Immature natural killer cell (primary cell): ENCODE results near the gene FAM171A1. TPM values are rescaled to one million over a fixed set of nuclear protein-coding genes. Genes with fewer than 3 reads are reported as not detected.
A peak's percentile ranks its signal among the peaks of the same experiment; 100 is the strongest.
"Not testable (repeated sequence)": the region's sequence is repeated elsewhere in the genome, so short reads cannot be mapped to it uniquely, and the experiment has no call there.

Experiments used
- DNase-seq, 3 donors: peaks; one replicate each; pipeline ENCODE4 v3.0.0; 2022; ENCODE audit warnings: mixed read lengths in 1 of 3
- H3K27ac Mint-ChIP-seq, 6 donors: one replicate each; pipeline ENCODE4 v1.8.0; 2020; ENCODE audit warnings: mixed read lengths in 6 of 6, mild to moderate bottlenecking in 5 of 6, inconsistent platforms in 4 of 6, moderate library complexity in 3 of 6
- H3K27me3 Mint-ChIP-seq, 3 donors: one replicate each; pipeline ENCODE4 v1.8.0; 2020 to 2021; ENCODE audit warnings: low read depth in 3 of 3, mild to moderate bottlenecking in 3 of 3, mixed read lengths in 3 of 3, moderate library complexity in 3 of 3, inconsistent platforms in 1 of 3
- H3K36me3 Mint-ChIP-seq, 3 donors: one replicate each; pipeline ENCODE4 v1.8.0; 2020; ENCODE audit warnings: mixed read lengths in 3 of 3, inconsistent platforms in 2 of 3, mild to moderate bottlenecking in 2 of 3
- H3K4me1 Mint-ChIP-seq, 2 donors: one replicate each; pipeline ENCODE4 v1.8.0; 2020; ENCODE audit warnings: inconsistent platforms in 2 of 2, mild to moderate bottlenecking in 2 of 2, mixed read lengths in 2 of 2, moderate library complexity in 1 of 2
- H3K4me3 Mint-ChIP-seq, 5 donors: one replicate each; pipeline ENCODE4 v1.8.0; 2020; ENCODE audit warnings: mild to moderate bottlenecking in 5 of 5, mixed read lengths in 5 of 5, inconsistent platforms in 3 of 5, moderate library complexity in 3 of 5
- H3K9me3 Mint-ChIP-seq, 6 donors: one replicate each; pipeline ENCODE4 v1.8.0; 2020; ENCODE audit warnings: mild to moderate bottlenecking in 6 of 6, mixed read lengths in 6 of 6, inconsistent platforms in 4 of 6, moderate library complexity in 3 of 6
- polyA plus RNA-seq, 3 donors: library from polyadenylated mRNA; unstranded; fragments of 300-500 nt; fragmentation: Illumina TruSeq; gene quantifications; one replicate each; pipeline ENCODE4 v1.2.3, GENCODE V29; 2021

FAM171A1 gene
- 1 to 10 TPM in 2 of 3 donors, under 1 TPM in 1; 0.62 to 2.4 (median 1.1) TPM for polyA plus RNA-seq

DNA sequence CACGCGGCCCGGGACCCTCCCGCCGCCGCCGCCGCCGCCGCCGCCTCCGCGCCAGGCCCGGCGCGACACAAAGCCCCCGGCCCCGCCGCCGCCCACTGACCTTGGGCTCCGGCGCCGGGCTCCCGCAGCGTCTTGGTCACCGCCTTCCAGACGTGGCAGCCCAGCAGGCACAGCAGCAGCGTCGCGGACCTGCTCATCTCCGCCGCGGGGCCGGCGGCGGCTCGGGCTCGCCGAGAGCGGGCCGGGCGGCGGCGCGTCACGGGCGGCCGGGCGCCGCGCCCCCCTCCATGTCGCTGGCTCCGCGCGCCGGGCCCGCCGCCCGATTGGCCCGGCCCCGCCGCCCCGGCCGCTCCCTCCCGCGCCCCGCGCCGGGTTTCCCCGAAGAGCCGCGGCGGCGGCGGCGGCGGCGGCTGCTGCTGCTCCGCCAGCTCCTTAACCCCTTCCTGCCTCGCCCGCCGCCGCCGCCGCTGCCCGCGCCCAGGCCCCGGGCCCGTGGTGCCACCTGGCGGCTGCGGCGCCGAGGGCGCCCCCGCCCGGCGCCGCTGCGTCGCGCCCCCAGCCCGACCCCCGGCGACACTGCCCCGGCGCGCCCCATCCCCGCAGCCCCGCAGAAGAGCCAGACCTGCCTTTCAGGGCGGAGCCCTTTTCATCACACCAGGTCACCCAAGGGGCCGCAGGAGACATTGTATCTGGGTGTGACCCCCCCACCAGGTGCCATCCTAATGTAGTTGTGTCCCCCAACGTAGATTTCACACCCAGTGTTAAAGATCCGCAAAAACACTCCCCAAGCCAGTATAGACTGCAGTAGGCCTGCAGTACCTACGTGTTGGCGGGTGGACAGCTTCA lies at the start of gene FAM171A1:
Gene FAM171A1 (minus strand): TSS at position 434 of the 846 bp plus-strand sequence. CDS start 237 bp downstream, at position 197.
- Mint-ChIP-seq H3K9me3 (peaks cover 0 to 1% (median 0%) of the 10 kb centered on the region in 6 donors), H3K27me3 (peaks cover 10 to 24% (median 15%) of the 10 kb centered on the region in 3 donors), H3K27ac (peak within 1 kb of the TSS in 1 of 6 donors; percentile 50), H3K4me3 (peak within 1 kb of the TSS; percentile 54 to 79 (median 67)), H3K36me3 (no peaks in the 10 kb centered on the region), H3K4me1 (peaks cover 0 to 5% of the 10 kb centered on the region in 2 donors)
- peak in 2 of 3 donors; percentile 12 to 15 for DNase-seq

DNA sequence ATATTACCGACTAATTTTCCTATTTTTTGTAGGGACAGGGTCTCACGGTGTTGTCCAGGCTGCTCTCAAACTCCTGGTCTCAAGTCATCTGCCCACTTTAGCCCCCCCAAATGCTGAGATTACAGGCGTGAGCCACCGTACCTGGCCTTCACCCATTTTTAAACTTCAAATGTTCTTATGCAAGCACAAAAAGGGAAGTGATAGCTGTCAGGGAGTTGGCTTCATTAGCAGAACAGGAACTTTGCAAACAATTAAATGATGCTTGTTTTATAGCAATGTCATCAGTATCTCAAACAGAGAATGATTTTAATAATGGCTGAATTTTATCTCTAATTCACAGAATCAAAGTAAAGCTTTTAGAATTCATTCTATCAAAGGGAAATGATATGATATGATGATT lies 49.8 kb upstream of the FAM171A1 start:
- H3K4me1 Mint-ChIP-seq: no peaks in the 10 kb centered on the region
- H3K27ac Mint-ChIP-seq: no peak overlapping the region
- peaks cover 9 to 11% (median 9%) of the 10 kb centered on the region in 3 donors for H3K27me3 Mint-ChIP-seq
- no peak for DNase-seq
- no peak overlapping the region for H3K4me3 Mint-ChIP-seq
- no peaks in the 10 kb centered on the region for H3K36me3 Mint-ChIP-seq
- no peaks in the 10 kb centered on the region for H3K9me3 Mint-ChIP-seq

DNA sequence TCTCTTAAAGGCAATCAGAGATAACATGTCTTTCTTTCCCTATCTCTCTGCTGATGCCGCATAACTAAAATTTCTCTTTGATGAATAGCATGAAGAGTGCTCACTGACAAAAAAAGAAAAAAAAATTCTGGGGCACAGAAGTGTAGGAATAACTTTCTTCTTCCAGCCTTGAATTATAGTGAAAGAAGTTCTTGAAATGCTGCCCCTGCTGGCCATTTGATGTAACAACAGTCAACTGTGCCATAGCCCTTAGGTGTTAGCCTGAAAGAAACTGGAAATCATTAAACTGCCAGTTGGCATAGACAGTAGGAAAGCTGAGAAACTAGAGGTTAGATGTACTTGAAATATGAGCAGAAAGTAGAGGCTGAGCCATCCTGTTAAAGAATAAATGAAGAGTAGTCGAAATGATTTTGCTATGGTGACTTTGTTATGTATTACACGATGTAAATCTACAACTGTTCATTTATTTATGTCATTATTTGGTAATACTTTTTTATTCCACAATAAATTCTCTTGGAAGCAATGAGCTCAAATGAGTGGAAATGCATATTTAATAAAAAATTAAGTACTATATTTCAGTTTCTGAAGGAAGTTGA lies 48.3 kb upstream of the FAM171A1 start:
- no peak overlapping the region for H3K4me3 Mint-ChIP-seq
- H3K9me3 Mint-ChIP-seq: no peaks in the 10 kb centered on the region
- H3K4me1 Mint-ChIP-seq: no peaks in the 10 kb centered on the region
- H3K27me3 Mint-ChIP-seq: peaks cover 5 to 11% (median 6%) of the 10 kb centered on the region in 3 donors
- no peak overlapping the region for H3K27ac Mint-ChIP-seq
- peak in 2 of 3 donors; percentile 20 to 22 for DNase-seq
- no peaks in the 10 kb centered on the region for H3K36me3 Mint-ChIP-seq

DNA sequence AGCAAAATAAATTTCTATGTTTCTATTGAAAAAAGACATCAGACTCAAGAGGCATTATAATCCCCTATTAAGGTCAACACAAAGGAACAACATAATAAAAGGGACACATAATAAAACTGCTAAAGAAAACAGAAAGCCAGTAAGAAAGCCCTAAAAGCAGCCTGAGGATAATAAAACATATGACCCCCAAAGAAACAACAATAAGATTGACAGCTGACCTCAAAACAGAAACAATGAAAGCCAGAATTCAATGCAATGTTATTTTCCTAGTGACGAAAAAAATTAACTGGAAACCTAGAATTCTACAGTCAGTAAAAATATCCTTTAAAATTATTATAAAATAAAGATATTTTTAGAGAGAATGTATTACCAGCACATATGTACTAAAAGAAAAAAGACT lies 44.9 kb upstream of the FAM171A1 start:
- Mint-ChIP-seq H3K4me1 (no peaks in the 10 kb centered on the region), H3K36me3 (no peaks in the 10 kb centered on the region), H3K9me3 (no peaks in the 10 kb centered on the region), H3K4me3 (no peak overlapping the region), H3K27me3 (peaks cover 0 to 11% (median 3%) of the 10 kb centered on the region in 3 donors), H3K27ac (no peak overlapping the region)
- DNase-seq: no peak

DNA sequence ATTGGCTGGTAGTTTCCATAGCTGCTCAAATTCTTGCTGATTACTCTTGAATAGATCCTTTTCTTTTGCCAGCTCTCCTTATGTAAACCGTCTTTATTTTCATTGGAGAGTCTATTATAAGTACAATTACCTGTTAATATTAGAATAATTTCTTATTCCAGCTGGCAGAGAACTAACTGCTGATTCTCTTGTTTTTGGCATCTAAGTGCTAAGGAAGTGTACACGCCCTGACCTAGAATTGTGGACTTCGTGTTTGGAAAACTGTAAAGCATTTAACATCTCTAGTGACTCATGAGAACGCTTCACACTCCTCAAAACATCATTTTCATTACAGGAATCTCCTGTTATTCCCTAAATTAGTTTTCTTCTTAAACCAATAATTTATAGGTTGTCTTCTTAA lies 39.9 kb upstream of the FAM171A1 start:
- Mint-ChIP-seq H3K27me3 (peaks cover 0 to 2% (median 0%) of the 10 kb centered on the region in 3 donors), H3K4me3 (no peak overlapping the region), H3K27ac (no peak overlapping the region), H3K4me1 (no peaks in the 10 kb centered on the region), H3K36me3 (no peaks in the 10 kb centered on the region), H3K9me3 (peaks cover 0 to 2% (median 0%) of the 10 kb centered on the region in 6 donors)
- DNase-seq: no peak

DNA sequence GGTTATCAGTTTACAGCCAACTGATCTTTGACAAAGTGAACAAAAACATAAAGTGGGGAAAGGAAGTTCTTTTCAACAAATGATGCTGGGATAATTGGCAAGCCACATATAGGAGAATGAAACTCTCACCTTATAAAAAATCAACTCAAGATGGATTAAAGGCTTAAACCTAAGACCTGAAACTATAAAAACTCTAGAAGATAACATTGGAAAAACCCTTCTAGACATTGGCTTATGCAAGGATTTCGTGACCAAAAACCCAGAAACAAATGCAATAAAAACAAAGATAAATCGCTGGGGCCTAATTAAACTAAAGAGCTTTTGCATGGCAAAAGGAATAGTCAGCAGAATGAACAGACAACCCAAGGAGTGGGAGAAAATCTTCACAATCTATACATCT lies 38.3 kb upstream of the FAM171A1 start:
- H3K4me3 Mint-ChIP-seq, H3K27ac Mint-ChIP-seq, H3K27me3 Mint-ChIP-seq, H3K36me3 Mint-ChIP-seq, DNase-seq, H3K4me1 Mint-ChIP-seq: not testable (repeated sequence)
- peaks cover 0 to 11% (median 0%) of the 10 kb centered on the region in 6 donors for H3K9me3 Mint-ChIP-seq

DNA sequence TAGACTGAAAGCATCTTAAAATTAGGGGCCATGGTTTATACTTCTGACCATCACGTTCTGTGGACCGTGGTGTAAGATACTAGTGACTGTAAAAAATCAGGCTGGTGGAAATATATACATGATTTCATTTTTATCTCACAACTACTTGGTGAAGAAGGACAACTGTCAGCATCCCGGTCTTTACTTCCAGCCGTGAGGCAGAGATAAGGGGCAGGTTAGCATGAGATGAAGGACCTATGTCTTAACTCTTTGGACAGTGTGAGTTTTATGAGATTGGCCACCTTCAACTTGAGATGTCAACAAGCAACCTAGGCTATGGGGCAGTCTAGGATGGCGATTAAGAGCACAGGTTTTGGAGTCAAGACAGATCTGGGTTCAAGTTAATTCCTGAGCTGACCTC lies 37.5 kb upstream of the FAM171A1 start:
- Mint-ChIP-seq H3K4me1 (no peaks in the 10 kb centered on the region), H3K9me3 (peaks cover 0 to 11% (median 0%) of the 10 kb centered on the region in 6 donors), H3K36me3 (no peaks in the 10 kb centered on the region), H3K27me3 (peaks cover 0 to 2% (median 1%) of the 10 kb centered on the region in 3 donors), H3K27ac (no peak overlapping the region), H3K4me3 (no peak overlapping the region)
- no peak for DNase-seq

DNA sequence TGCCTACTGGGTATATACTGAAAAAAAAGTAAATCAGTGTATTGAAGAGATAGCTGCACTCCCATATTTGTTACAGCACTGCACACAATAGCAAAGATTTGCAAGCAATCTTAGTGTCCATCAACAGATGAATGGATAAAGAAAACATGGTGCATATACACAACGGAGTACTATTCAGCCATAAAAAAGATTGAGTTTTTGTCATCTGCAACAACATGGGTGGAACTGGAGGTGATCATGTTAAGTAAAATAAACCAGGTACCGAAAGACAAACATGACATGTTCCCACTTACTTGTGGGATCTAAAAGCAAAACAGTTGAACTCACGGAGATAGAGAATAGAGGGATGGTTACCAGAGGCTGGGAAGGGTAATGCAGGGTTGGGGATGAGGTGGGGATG lies 34.2 kb upstream of the FAM171A1 start:
- Mint-ChIP-seq H3K4me3 (no peak overlapping the region), H3K27ac (no peak overlapping the region), H3K9me3 (peaks cover 0 to 12% (median 0%) of the 10 kb centered on the region in 6 donors), H3K4me1 (no peaks in the 10 kb centered on the region), H3K27me3 (peaks cover 0 to 4% (median 2%) of the 10 kb centered on the region in 3 donors), H3K36me3 (no peaks in the 10 kb centered on the region)
- DNase-seq: no peak

DNA sequence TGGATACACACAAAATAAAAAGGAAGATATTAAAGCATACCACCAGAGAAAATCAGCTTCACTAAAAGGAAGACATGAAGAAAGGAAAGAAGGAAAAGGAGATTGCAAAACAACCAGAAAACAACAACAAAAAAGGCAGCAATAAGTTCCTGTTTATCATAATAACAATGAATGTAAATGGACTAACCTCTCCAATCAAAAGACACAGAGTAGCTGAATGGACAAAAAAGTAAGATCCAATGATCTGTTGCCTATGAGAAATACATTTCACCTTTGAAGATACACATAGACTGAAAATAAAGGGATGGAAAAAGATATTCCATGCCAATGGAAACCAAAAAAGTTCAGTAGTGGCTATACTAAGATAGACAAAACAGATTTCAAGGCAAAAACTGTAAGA lies 30.3 kb upstream of the FAM171A1 start:
- DNase-seq: no peak
- peaks cover 0 to 4% (median under 1%) of the 10 kb centered on the region in 3 donors for H3K27me3 Mint-ChIP-seq
- no peaks in the 10 kb centered on the region for H3K36me3 Mint-ChIP-seq
- H3K4me1 Mint-ChIP-seq: no peaks in the 10 kb centered on the region
- peaks cover 0 to 10% (median 0%) of the 10 kb centered on the region in 6 donors for H3K9me3 Mint-ChIP-seq
- H3K27ac Mint-ChIP-seq: no peak overlapping the region
- no peak overlapping the region for H3K4me3 Mint-ChIP-seq

DNA sequence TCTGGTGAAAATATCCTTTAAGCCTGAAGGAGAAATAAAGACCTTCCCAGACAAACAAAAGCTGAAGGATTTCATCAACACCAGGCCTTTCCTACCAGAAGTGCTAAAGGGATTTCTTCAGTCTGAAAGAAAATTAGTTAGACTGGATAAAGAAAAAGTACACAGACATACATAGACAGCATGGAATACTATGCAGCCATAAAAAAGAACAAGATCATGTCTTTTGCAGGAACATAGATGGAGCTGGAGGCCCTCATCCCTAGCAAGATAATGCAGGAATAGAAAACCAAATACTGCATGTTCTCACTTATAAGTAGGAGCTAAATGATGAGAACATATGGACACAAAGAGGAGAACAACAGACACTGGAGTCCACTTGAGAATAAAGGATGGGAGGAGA lies 29.4 kb upstream of the FAM171A1 start:
- H3K9me3 Mint-ChIP-seq, H3K27me3 Mint-ChIP-seq, H3K27ac Mint-ChIP-seq, DNase-seq, H3K4me1 Mint-ChIP-seq, H3K4me3 Mint-ChIP-seq, H3K36me3 Mint-ChIP-seq: not testable (repeated sequence)

DNA sequence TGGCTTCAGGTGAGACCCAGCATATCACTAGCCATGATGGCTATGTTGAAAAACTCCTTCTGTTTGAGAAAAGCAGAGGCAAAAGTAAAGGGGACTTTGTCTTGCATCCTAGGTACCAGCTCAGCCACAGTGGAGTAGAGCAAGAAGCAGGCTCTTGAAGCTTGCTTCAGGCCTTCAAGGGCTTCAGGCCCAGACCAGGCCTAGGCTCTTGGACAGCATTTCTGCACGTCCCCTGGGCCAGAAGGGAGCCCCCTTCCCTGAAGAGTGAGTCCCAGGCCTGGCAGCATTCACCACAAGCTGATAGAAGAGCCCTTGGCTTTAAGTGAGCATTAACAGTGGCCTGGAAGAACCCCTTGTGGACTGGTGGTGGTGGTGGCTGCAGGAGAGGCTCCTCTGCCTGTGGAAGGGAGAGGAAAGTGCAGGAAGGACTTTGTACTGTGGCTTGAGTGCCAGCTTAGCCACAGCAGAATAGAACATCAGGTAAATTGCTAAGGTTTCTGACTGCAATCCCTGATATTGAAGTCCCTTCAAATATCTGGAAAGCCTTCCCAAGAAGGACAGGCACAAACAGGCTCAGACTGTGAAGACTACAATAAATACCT lies 28.1 kb upstream of the FAM171A1 start:
- no peak for DNase-seq
- Mint-ChIP-seq H3K27ac (no peak overlapping the region), H3K27me3 (peaks cover 0 to 3% (median 0%) of the 10 kb centered on the region in 3 donors), H3K4me3 (no peak overlapping the region), H3K36me3 (no peaks in the 10 kb centered on the region), H3K4me1 (no peaks in the 10 kb centered on the region), H3K9me3 (peaks cover 0 to 5% (median 0%) of the 10 kb centered on the region in 6 donors)

DNA sequence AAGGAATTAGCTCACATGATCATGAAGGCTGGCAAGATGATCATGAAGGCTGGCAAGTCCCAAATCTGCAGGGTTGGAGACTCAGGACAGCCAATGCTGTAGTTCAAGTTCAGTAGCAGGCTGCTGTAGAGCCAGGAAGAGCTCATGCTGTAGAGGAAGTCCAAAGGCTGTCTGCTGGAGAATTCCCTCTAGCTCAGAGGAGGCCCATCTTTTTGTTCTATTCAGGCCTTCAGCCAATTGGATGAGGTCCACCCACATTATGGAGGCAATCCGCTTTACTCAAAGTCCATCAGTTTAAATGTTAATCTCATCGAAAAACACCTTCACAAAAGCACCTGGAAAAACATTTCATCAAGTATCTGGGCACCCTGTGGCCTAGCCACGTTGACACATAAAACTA lies 24.8 kb upstream of the FAM171A1 start:
- no peaks in the 10 kb centered on the region for H3K36me3 Mint-ChIP-seq
- H3K27ac Mint-ChIP-seq: no peak overlapping the region
- peaks cover 0 to 4% (median 0%) of the 10 kb centered on the region in 6 donors for H3K9me3 Mint-ChIP-seq
- H3K4me1 Mint-ChIP-seq: no peaks in the 10 kb centered on the region
- no peak overlapping the region for H3K4me3 Mint-ChIP-seq
- DNase-seq: no peak
- H3K27me3 Mint-ChIP-seq: peaks cover 0 to 3% (median 2%) of the 10 kb centered on the region in 3 donors

DNA sequence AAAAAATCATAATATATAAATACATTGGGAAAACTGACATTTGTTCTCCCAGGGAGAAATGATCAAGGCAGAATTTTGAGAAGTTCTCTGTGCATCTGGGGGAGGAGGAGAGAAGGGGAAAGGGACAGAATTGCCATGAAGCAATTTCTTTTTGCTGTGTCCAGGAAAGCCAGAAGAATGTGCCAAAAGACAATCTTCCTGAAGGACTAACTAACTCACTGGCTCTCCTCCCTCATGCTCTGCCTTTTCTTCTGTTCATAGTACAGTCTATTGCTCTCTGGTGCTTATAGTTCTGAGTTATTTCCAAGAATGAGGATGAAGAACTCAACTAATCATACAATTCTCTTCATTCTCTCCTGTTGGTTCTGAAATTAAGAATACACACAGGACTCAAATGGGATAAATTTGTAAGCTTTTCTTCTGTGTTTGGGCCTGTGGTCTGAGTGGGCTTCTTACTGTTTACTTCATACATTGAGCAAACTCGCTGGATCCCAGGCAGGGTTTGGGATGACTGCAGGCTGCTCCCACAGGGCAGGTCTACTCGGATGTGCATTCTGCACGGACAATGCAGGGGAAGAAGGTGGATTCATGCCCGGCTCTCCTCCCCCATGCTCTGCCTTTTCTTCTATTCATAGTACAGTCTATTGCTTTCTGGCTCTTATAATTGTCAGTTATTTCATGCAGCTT lies 22.2 kb upstream of the FAM171A1 start:
- H3K4me1 Mint-ChIP-seq: no peaks in the 10 kb centered on the region
- no peak overlapping the region for H3K27ac Mint-ChIP-seq
- DNase-seq: no peak
- peaks cover 0 to 3% (median 3%) of the 10 kb centered on the region in 3 donors for H3K27me3 Mint-ChIP-seq
- no peak overlapping the region for H3K4me3 Mint-ChIP-seq
- H3K9me3 Mint-ChIP-seq: peaks cover 0 to 4% (median 0%) of the 10 kb centered on the region in 6 donors
- H3K36me3 Mint-ChIP-seq: no peaks in the 10 kb centered on the region
